Measurements from ENCODE around the gene TFDP1.

GRCh38 chr13:113553511-113554332 lies 30.8 kb upstream of the TFDP1 start:
- no peak for TF ChIP-seq EZH2 (IDR thresholded peaks at IDR 0.05; ENCODE audit: low read depth)
- TF ChIP-seq, protein P1, sequence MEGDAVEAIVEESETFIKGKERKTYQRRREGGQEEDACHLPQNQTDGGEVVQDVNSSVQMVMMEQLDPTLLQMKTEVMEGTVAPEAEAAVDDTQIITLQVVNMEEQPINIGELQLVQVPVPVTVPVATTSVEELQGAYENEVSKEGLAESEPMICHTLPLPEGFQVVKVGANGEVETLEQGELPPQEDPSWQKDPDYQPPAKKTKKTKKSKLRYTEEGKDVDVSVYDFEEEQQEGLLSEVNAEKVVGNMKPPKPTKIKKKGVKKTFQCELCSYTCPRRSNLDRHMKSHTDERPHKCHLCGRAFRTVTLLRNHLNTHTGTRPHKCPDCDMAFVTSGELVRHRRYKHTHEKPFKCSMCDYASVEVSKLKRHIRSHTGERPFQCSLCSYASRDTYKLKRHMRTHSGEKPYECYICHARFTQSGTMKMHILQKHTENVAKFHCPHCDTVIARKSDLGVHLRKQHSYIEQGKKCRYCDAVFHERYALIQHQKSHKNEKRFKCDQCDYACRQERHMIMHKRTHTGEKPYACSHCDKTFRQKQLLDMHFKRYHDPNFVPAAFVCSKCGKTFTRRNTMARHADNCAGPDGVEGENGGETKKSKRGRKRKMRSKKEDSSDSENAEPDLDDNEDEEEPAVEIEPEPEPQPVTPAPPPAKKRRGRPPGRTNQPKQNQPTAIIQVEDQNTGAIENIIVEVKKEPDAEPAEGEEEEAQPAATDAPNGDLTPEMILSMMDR (conservative IDR thresholded peaks at IDR 0.05) = no peak
